NCI-H2196 (cell line): ENCODE measurements around the gene OMP.
A peak's percentile ranks its signal among the peaks of the same experiment; 100 is the strongest.

Experiments
- DNase-seq: peaks from one replicate; lab custom pipeline; 2025; ENCODE audit not compliant: unreplicated experiment; lab: John Stamatoyannopoulos, UW

The OMP gene

DNA sequence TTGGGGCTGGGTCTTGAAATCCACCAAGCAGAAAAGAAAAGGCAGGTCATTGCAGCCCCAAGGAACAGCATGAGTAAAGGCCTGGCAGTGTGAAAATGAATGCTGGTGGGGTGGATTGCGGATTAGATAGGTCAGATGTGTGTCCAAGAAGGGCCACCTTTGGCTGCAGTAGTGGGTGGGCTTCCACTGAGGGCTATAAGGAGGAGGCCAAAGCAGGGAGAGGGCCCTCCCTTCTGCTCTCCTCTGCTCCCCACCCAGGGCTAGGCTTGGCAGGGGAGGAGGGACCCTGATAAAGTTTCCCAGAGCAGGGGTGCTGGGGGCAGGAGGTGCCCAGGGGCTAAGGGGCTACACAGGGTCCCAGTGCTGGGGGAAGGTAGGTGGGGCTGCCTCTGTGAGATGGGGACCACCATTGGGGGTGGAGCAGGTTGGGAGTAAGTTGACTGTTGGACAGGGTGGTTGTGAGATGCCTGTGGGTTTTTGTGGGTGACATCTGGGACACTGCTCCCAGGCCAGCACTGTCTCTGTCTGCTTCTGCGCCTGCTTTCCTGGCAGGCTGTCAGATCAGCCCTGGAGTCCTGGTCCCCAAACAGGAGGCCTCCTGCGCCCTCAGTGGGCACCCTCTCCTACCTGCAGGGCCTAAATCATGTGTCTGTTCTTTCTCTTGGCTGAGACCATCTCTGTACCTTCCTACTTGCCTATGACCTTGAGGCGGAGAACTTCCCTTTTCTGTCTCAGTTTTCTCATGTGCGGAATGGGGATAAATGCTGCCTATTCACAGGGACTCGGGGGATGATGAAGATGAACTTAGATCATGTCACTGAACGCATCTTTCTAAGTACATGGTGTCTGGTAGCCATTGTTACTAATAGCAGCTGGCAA lies 33.9 kb upstream of the OMP start:
- no peak for DNase-seq

DNA sequence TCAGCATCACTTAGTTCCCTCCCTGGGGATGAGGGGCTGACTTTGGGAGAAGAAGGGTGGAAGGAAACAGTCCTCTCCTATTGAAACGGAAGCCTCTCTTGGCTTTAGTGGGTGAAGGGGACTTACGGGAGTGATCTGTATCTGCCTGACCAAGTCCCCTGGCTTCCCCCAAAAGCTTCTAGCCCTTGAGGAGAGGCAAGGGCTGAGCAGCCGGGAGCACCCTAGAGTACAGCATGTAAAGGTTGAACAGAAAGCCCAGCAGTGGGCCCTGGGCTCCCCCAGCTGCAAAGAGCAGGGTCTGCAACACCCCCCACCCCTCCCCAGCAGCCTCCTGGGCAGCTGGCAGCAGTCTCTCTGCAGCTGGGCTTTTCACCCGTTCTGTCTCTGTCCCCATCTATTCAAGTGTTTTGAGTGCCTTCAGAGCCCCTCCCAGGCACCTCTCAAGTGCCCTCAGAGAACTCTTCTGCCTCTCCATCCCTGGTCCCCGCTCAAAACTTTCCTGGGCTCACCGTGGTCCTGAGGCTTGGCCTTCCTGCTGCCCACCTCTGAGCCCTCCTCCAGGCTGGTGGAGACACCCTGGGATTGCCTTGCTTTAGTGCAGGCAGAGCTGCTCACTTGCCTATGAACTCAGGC lies 33.2 kb upstream of the OMP start:
- DNase-seq, result no peak

- no peak for DNase-seq
These were observed 32.6 kb upstream of the OMP start for GRCh38 chr11:77069969-77070582.

DNA sequence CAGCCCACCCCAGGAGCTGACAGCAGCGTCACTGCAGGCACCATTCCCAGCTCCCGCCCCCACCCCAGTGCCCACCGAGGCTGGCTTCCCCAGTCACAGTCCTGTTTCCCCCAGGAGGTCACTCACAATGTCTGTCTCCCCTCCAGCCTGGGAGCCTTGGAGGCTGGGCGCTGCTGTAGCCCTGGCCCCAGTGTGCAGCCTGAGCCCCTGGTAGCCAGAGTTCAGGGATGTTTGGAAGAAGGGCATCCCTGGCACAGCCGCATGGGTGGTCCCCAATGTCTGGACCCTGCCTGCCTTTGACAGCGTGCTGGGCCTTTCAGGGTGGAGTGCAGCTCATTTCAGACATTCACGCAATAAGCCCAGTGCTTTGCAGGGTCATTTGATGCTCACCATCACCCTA lies 31.6 kb upstream of the OMP start:
- no peak for DNase-seq

- DNase-seq, result no peak
These were observed 30.7 kb upstream of the OMP start for GRCh38 chr11:77071671-77072605.

DNA sequence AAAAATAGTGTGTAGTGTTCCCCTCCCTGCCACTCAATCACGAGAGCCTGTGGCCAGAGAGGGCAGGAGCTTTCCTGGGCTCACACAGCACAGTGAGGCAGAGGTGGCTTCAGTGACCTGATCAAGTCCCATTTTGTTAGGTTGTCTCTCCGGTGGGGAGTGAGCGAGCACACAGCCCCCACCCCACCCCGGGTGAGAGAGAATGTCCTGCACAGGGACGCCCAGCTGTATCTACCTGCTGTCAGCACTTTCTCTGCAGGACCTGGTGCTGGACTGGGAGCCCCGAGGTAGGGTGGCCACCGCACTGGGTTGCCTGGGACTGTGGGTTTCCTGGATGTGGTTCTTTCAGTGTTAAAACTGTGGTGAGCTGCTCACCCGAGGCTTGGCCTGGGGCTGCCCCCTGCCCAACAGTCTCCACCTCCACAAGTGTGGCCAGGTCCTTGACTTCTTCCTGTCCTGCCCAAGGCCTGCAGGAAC lies 29.8 kb upstream of the OMP start:
- DNase-seq, result no peak

GRCh38 chr11:77073328-77074001 lies 29.2 kb upstream of the OMP start:
- DNase-seq, result peak; percentile 43

GRCh38 chr11:77074205-77074604 lies 28.4 kb upstream of the OMP start:
- DNase-seq, result peak; percentile 7

- no peak for DNase-seq
These were observed 27.9 kb upstream of the OMP start for GRCh38 chr11:77074626-77075221.

DNA sequence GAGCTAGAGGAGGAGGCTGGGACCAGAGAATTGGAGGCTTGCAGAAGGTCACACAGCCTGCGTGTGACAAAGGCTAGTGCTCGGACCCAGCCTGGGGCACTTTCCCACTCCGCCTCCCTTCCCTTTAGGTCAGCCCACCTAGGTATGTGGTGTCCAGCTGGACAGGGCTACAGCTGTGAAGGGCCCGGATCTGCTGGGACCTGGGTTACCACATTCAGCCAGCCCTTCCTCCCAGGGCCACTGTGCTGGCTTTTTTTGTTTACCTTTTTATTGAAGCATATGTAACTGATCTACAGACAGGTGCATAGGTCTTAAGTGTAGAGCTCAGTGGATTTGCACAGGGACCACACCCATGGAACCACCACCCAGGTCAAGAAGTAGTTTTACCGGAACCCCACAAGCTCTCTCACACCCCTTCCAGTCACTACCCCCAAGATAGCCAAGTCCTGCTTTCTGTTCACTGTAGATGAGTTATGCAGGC lies 27.2 kb upstream of the OMP start:
- DNase-seq, result peak; percentile 52

DNA sequence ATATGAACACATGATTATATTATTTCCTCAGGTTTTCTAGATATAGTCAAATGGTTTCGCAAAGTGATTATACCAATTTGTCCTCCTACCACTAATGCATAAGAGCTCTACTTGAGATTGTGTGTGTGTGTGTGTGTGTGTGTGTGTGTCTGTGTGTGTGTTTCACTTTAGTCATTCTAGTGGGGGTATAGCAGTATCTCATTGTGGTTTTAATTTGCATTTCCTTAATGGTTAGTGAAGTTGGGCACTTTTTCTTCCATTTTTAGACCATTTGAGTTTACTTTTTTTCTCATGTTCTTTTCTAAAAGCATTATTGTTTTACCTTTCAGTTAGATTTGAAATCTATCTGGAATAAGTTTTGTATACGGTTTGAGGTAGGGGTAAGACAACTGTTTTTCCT lies 23.0 kb upstream of the OMP start:
- no peak for DNase-seq

- DNase-seq, result no peak
These were observed 21.9 kb upstream of the OMP start for GRCh38 chr11:77080643-77081210.

DNA sequence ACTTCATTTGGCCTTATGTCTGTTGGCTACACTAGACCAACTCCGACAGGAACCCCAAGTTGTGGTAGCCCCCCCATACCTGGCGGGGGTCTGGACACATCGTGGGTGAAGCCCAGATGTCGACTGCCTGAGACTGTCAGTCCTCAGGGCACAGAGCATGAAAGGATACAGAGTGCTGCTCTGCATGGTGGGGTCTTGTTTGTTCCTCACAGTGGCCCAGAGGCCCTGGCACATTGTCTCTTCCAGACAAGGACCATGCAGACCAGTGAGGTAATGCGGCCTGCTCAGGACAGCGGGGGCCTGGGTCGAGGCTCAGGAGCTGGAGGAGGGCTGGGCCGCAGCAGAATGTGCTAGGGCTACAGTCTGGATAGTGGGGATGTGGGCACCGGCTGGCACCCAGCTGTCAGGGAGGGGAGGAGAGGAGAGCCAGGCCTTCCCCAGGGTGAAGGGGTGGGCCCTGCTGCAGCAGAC lies 21.2 kb upstream of the OMP start:
- no peak for DNase-seq

DNA sequence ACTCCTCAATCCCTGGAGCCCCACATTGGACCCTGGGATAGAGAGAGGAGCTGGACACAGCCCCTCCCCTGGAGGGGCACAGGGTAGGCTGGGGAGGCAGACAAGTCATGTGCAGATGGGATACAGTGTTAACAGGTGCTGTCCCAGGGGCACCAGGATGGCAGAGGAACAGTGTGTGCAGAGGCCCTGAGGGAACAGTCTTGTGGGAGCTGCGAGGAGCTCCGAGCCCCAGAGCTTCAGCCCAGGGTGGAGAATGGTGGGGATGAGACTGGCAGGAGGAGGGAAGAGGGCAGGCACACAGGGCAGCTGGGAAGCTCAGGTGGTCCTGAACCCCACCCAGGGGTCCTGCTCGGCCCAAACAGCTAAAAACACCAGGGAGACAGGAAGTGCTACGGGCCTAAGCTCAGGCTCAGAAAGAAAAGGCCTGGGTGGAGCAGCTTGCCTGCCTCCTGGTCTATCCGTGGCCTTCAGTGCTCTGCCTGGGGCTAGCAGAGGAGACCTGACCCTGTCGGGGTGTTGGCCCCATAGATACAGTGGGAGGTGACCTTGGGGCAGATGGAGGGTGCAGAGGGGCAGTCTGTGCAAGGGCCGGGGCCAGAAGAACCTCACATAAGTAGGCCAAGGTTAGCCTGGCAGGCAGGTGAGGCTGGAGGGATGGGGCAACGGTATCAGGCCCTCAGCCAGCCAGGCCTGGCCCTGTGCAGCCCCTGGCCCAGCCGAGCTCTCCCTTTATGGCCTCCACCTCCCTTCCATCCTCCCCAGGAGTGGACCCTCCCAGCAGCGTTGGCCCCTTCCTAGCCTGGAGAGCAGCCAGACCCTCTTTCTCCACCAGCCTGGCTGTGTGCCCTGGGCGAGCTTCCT lies 20.4 kb upstream of the OMP start:
- no peak for DNase-seq

DNA sequence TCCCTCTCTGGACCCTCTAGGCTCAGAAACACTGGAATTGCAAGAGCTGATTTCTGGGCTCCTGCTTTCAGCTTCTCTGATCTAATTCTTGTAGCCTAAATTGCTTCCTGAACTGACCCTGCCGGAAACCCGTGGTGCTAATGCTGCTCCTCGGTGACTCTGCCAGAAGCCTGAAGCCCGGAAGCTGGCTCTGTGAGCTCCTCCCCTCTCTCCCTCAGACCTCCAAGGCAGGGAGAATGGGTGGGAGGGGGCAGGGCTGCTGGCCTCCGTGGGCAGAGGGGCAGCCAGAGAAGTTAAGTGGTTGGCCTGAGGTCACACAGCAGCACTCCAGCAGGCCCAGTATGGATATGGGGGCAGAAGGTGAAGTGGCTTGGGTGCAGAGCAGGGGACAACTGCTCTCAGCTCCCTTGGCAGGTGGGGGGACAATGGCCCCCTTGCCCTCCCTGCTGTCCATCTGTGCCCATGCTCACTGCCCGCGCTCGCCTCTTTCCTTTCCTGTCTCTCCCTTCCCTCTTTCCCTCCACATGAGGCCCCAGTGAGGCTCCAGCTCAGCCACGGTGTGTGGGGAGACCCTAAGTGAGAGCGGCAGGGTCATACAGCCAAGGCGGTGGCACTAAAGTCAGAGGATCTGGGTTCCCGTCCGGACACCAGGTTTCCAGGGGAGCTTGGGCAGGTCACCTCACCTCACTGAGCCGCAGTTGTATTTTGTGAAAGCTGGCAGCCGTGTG lies 19.6 kb upstream of the OMP start:
- no peak for DNase-seq

GRCh38 chr11:77083566-77084245 lies 18.9 kb upstream of the OMP start:
- DNase-seq, result no peak

- DNase-seq, result no peak
These were observed 18.0 kb upstream of the OMP start for GRCh38 chr11:77084581-77085191.
